GM13976 (cell line): ENCODE results near the gene SFXN1.

Experiments
- DNase-seq: peaks from one replicate; pipeline ENCODE4 v3.0.0; 2012; ENCODE audit warnings: low spot score
- CTCF ChIP-seq: IDR thresholded peaks from 2 replicates; pipeline ENCODE4 v1.5.1; 2012; ENCODE audit warnings: borderline replicate concordance, mild to moderate bottlenecking; ENCODE audit not compliant: insufficient read depth; ENCODE audit errors: extremely low read depth, missing control alignments, control extremely low read depth
- in situ Hi-C: fragments of 300-500 bp; cut with MboI; formaldehyde crosslinking; loops from one replicate; pipeline ENCODE4 v1.12.0; 2022; ENCODE audit warnings: low sequenced_read_pairs, mixed read lengths, inconsistent platforms; ENCODE audit not compliant: unreplicated experiment

Gene SFXN1

GRCh38 chr5:175470781-175471180 lies 7.6 kb upstream of the SFXN1 start:
- in situ Hi-C loops: no loop called here
- DNase-seq: no peak
- TF ChIP-seq CTCF: no peak

GRCh38 chr5:175471196-175471595 lies 7.2 kb upstream of the SFXN1 start:
- in situ Hi-C loops: no loop called here
- TF ChIP-seq CTCF: no peak

GRCh38 chr5:175471628-175472027 lies 6.7 kb upstream of the SFXN1 start:
- in situ Hi-C loops: no loop called here
- TF ChIP-seq CTCF: no peak
- DNase-seq: no peak

More at GRCh38 chr5:175471196-175471595, 7.2 kb upstream of the SFXN1 start:
- no peak for DNase-seq

GRCh38 chr5:175472378-175472777 lies 6.0 kb upstream of the SFXN1 start:
- no peak for DNase-seq
- no peak for TF ChIP-seq CTCF
- in situ Hi-C loops: no loop called here

- in situ Hi-C loops: no loop called here
- no peak for TF ChIP-seq CTCF
- no peak for DNase-seq
Measured at GRCh38 chr5:175475248-175475647, 3.1 kb upstream of the SFXN1 start.

GRCh38 chr5:175477440-175477839 lies 920 bp upstream of the SFXN1 start:
- TF ChIP-seq CTCF: no peak
- no peak for DNase-seq
- in situ Hi-C loops: no loop called here

- TF ChIP-seq CTCF: no peak
- peak; percentile 28 for DNase-seq
- in situ Hi-C loops: no loop called here
Measured at GRCh38 chr5:175478008-175478383, 364 bp upstream of the SFXN1 start.
